Ovary (tissue), 3 donors: ENCODE data around the gene SMG6.

Source experiments
- CTCF ChIP-seq, 3 donors: fragments of 450-650 bp in 2 of 3; fragments of 200-600 bp in 1 of 3; IDR thresholded peaks; one replicate each; pipeline versions ENCODE4 v1.5.1 to v1.8.0; 2016 to 2022; ENCODE audit warnings: antibody characterized with exemption in 3 of 3, mild to moderate bottlenecking in 1 of 3
- EP300 ChIP-seq: sonication (generic); formaldehyde crosslinking; IDR thresholded peaks from one replicate; pipeline ENCODE4 v1.6.1; 2017; ENCODE audit warnings: antibody characterized with exemption
- POLR2A ChIP-seq: fragments of 450-650 bp; IDR thresholded peaks from one replicate; pipeline ENCODE4 v1.6.1; 2017; ENCODE audit warnings: antibody characterized with exemption, mild to moderate bottlenecking, moderate library complexity
- donor health status: DM: no; HTN: no; CAD: no.

GRCh38 chr17:2044263-2044894 lies 259.2 kb downstream of the SMG6 start:
- TF ChIP-seq POLR2A (no peak), CTCF (IDR thresholded peaks at IDR 0.05) (no peak), EP300 (no peak)
